ACC112 (cell line): ENCODE results near the gene TIMM13.

Experiments
- H2AFZ ChIP-seq: fragments of 200-600 bp; sonication (generic); one replicate; pipeline ENCODE4 v1.6.0; 2017; ENCODE audit warnings: antibody characterized with exemption, low read length; ENCODE audit not compliant: unreplicated experiment
- H3K27ac ChIP-seq: fragments of 200-600 bp; sonication (generic); 2 replicates; pipeline ENCODE4 v1.5.1; 2014; ENCODE audit warnings: low read depth, mild to moderate bottlenecking, antibody characterized with exemption, low read length, moderate library complexity
- H3K27me3 ChIP-seq: fragments of 200-600 bp; sonication (generic); 2 replicates; pipeline ENCODE4 v1.6.1; 2014; ENCODE audit warnings: mild to moderate bottlenecking, antibody characterized with exemption, low read length, moderate library complexity, mixed read lengths; ENCODE audit not compliant: insufficient read depth
- H3K36me3 ChIP-seq: fragments of 200-600 bp; sonication (generic); 2 replicates; pipeline ENCODE4 v1.6.1; 2016; ENCODE audit warnings: mild to moderate bottlenecking, antibody characterized with exemption, low read length, moderate library complexity, mixed read lengths; ENCODE audit not compliant: insufficient read depth
- H3K4me1 ChIP-seq: fragments of 200-600 bp; sonication (generic); one replicate; pipeline ENCODE4 v1.6.1; 2016; ENCODE audit warnings: low read length, mixed read lengths; ENCODE audit not compliant: insufficient read depth, unreplicated experiment, control insufficient read depth
- H3K4me3 ChIP-seq: fragments of 200-600 bp; sonication (generic); 2 replicates; pipeline ENCODE4 v1.5.1; 2014; ENCODE audit warnings: mild to moderate bottlenecking, low read depth, low read length
- H3K79me2 ChIP-seq: fragments of 200-600 bp; sonication (generic); one replicate; pipeline ENCODE4 v1.6.0; 2016; ENCODE audit warnings: low read length; ENCODE audit not compliant: control insufficient read depth, unreplicated experiment, insufficient read depth

The TIMM13 gene

DNA sequence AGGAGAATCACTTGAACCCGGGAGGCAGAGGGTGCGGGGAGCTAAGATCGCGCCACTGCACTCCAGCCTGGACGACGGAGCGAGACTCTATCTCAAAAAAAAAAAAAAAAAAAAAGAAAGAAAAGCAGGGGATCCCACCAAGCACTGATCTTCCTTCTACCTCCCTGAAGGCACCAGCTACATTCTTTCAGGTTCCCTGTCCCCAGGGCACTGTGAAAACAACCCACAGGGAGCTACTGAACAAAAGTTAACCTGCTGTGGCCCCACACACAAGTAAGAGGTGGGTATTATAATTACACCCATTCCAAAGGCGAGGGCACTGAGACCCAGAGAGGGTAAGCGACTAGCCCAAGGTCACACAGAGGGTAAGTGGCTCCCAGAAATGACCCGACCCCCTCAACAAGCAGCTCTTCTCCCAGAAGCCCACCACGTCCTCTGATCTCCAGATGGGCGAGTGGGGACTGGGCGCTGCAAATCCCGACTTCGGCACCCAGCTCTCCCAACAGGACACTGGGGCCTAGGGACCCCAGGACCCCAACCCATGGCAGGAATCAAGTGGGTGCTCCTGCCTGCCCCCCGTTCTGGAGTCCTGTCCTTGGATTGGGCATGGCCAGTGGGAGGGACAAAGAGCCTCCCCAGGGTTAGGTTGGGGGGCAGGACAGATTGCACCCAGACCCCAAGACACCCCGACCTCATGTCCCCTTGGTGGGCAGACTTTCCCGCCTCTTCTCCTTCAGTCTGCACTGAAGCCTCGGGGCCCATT lies 27.0 kb upstream of the TIMM13 start:
- no peaks in the 10 kb centered on the region for H3K27me3 ChIP-seq
- H3K27ac ChIP-seq: no peak overlapping the region
- no peaks in the 10 kb centered on the region for H3K36me3 ChIP-seq
- H2AFZ ChIP-seq: no peak overlapping the region
- peaks cover 59% of the 10 kb centered on the region for H3K79me2 ChIP-seq
- H3K4me3 ChIP-seq: peak overlapping the region; percentile 95; the same call in 1 of the 2 replicates
- peaks cover 7% of the 10 kb centered on the region for H3K4me1 ChIP-seq

DNA sequence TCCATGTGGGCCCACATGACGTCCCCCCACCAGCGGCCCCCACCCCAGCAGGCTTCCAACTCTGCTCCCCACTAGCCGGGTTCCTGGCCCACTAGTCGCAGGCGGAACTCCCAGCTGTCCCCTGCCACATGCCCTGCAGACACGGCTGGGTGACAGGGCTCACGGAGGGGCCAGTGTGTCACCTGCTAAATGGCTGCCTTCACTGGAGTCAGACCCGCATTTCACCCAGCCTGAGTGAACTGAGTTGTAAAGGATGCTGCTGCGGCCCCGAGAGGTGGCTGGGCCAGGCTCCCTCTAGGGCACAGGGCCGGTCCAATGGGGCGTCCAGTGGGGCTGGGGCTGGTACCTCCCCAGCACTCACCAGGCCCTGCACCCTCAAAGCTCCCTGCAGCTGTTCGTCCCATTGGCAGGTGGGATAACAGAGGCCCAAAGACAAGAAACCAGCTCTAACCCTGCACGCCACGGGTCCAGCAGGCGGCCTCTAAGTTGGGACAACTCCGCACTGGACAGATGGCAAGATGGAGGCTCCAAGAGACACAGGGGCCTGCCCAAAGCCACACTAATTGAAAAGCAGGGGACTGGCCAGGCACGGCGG lies 26.1 kb upstream of the TIMM13 start:
- no peak overlapping the region for H3K4me3 ChIP-seq
- no peak overlapping the region for H2AFZ ChIP-seq
- H3K27me3 ChIP-seq: no peaks in the 10 kb centered on the region
- H3K27ac ChIP-seq: no peak overlapping the region
- H3K4me1 ChIP-seq: peaks cover 7% of the 10 kb centered on the region
- H3K36me3 ChIP-seq: no peaks in the 10 kb centered on the region
- H3K79me2 ChIP-seq: peaks cover 67% of the 10 kb centered on the region

DNA sequence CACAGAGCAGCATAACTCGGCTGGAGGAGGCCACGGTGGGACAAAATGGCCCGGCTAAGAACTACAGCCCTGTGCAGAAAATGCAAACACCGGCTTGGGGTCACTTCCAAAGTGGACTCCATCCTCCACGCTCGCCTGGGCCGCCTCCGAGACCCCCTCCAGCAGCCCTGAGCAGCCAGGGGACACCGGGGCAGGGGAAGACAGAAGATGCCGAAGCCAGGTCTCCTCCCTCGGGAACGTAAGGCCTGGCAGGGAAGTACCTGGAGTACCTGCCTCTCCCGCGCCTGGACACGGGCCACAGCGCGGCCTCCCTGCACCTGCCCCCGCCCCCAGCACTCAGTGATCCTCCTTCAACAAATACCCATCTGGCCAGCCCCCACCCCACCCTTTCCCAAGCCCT lies 24.4 kb upstream of the TIMM13 start:
- Histone ChIP-seq H2AFZ (no peak overlapping the region), H3K27me3 (no peaks in the 10 kb centered on the region), H3K4me1 (peaks cover 7% of the 10 kb centered on the region), H3K4me3 (no peak overlapping the region), H3K36me3 (no peaks in the 10 kb centered on the region), H3K27ac (no peak overlapping the region), H3K79me2 (peaks cover 78% of the 10 kb centered on the region)

DNA sequence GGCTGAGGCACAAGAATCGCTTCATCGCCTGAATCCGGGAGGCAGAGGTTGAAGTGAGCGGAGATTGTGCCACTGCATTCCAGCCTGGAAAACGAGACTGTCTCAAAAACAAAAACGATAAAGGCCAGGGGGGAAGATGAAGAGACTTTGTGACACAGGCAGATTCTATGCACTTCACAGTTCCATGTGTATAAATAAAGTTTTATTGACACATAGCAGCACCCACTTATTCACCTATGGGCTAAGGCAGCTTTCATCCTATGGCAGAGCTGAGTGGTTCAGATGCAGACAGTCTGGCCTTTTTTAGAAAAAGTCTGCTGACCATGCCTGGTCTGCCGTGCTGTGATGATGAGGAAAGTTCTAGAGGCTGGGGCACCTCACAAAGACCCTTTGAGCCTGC lies 23.8 kb upstream of the TIMM13 start:
- Histone ChIP-seq H3K27me3 (no peaks in the 10 kb centered on the region), H3K36me3 (no peaks in the 10 kb centered on the region), H3K4me1 (peaks cover 7% of the 10 kb centered on the region), H3K79me2 (peaks cover 78% of the 10 kb centered on the region), H2AFZ (no peak overlapping the region), H3K4me3 (no peak overlapping the region), H3K27ac (no peak overlapping the region)

DNA sequence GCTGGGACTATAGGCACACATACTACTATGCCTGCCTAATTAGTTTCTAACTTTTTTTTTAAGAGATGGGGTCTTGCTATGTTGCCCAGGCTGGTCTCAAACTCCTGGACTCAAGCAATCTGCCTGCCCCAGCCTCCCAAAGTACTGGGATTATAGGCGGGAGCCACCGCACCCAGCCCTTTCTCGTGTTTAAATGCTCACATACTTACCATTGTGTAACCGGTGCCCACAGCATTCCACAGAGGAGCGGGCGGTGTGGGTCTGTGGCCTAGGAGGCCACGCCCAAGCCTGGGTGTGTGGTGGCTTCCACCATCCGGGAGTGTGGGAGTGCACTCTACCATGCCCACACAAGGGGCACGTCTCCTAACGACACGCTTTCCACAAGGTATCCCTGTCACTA lies 21.6 kb upstream of the TIMM13 start:
- H3K4me1 ChIP-seq: no peaks in the 10 kb centered on the region
- H3K36me3 ChIP-seq: no peaks in the 10 kb centered on the region
- no peak overlapping the region for H3K4me3 ChIP-seq
- H2AFZ ChIP-seq: no peak overlapping the region
- no peaks in the 10 kb centered on the region for H3K27me3 ChIP-seq
- H3K79me2 ChIP-seq: peaks cover 64% of the 10 kb centered on the region
- no peak overlapping the region for H3K27ac ChIP-seq

DNA sequence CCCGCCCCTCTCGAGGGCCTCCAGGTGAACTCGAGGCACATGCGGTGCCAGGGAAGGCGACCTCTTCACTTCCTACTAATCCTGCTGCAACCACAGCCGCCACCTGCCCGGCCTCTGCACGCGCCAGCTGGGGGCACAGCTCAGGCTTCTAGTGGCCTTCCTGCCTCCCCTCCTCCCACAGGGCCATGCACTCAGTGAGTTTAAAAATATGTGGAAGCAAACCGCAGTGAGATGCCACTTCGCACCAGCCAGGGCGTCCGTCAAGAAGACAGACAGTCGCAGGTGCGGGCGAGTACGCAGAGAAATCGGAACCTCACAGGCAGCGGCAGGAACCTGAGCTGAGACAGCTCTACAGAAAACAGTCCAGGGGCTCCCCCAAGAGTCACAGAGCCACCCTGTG lies 19.0 kb upstream of the TIMM13 start:
- Histone ChIP-seq H3K79me2 (peaks cover 61% of the 10 kb centered on the region), H2AFZ (no peak overlapping the region), H3K4me3 (no peak overlapping the region), H3K27me3 (no peaks in the 10 kb centered on the region), H3K36me3 (no peaks in the 10 kb centered on the region), H3K4me1 (no peaks in the 10 kb centered on the region), H3K27ac (no peak overlapping the region)

DNA sequence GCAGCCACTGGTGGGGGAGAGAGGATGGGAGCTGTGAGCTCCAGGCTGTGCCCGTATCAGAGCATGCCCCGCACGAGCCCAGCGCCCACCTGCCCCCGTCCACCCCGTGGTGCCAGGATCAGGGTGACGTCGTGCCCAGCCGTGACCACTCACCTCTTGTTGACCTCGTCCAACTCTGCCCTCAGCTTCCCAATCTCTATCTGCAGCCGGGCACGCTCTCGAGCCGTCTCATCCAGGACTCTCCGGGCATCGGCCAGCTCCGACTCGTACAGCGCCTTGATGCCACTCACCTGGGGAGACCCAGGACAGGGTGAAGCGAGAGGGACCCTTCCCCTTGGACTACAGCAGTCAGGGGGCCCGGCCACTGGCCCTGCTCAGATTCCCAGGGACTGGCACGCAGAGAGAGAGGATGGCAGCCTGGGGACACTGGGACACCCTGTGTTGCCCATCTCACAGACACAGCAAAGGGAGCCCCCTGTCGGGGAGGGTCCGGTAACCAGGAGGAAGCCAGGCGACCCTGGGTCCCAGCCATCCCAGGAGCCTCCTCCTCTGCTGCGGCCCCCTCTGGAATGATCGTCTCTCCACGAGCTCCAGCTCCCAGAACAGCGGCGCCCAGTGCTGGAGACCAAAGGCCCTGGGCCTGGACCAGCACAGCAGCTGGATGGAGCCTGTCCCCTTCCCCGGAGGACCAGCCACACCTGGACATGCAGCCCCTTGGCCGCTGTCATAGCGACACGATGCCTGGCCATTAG lies 17.0 kb upstream of the TIMM13 start:
- Histone ChIP-seq H3K79me2 (peaks cover 48% of the 10 kb centered on the region), H3K4me3 (no peak overlapping the region), H3K27me3 (no peaks in the 10 kb centered on the region), H3K27ac (no peak overlapping the region), H3K36me3 (no peaks in the 10 kb centered on the region), H2AFZ (no peak overlapping the region), H3K4me1 (no peaks in the 10 kb centered on the region)

DNA sequence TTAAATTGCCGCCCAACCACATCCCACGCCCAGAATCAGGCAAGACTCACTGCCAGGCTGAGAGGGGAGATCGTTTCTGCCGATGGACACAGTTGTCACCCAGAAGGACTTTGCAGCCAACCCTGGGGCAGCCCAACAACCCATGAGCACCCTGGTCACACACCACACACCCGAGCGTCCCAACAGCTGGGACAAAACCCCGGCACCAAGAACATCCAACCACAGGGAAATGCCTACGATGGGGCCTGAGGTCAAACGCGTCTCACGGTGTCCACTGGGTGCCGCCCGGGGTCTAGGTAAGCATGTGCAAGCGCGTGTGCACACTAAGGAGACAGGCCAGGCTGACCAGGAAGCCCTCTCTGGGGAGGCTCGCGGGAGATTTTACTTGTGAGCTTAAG lies 16.4 kb upstream of the TIMM13 start:
- Histone ChIP-seq H3K4me3 (no peak overlapping the region), H2AFZ (no peak overlapping the region), H3K79me2 (peaks cover 44% of the 10 kb centered on the region), H3K4me1 (no peaks in the 10 kb centered on the region), H3K27me3 (no peaks in the 10 kb centered on the region), H3K27ac (no peak overlapping the region), H3K36me3 (no peaks in the 10 kb centered on the region)

DNA sequence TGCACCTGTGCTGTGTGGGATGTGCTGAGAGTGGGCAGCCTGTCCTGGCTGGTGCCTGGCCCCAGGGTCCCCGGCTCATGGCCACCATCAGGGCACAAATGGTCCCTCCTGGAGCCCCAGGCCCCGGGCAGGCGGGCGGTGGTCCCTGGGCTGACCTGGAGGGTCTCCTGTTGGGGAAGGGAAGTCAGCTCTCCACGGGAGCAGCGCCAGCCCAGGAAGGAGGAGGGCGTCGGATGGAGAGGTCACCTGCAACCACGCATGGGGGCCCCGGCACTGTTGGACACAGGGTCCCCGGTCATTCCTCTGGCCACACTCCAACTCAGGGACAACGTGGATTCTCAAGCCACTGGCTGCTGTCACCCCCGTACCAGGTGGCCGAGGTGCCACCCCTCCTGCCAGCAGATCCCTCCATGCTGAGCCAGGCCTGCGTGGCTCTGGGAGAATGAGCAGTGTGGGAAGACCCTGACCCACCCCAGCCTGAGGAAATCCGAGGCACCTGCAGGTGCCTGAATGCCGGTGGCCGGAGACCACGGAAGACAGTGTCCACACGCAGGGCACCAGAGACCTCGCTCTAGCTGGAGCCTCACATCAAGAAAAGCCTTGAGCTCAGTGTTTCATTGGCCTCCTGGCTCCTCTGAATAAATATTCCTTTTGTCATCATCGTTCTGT lies 15.9 kb upstream of the TIMM13 start:
- Histone ChIP-seq H3K36me3 (no peaks in the 10 kb centered on the region), H2AFZ (no peak overlapping the region), H3K79me2 (peaks cover 39% of the 10 kb centered on the region), H3K4me1 (no peaks in the 10 kb centered on the region), H3K27ac (no peak overlapping the region), H3K4me3 (no peak overlapping the region), H3K27me3 (no peaks in the 10 kb centered on the region)

DNA sequence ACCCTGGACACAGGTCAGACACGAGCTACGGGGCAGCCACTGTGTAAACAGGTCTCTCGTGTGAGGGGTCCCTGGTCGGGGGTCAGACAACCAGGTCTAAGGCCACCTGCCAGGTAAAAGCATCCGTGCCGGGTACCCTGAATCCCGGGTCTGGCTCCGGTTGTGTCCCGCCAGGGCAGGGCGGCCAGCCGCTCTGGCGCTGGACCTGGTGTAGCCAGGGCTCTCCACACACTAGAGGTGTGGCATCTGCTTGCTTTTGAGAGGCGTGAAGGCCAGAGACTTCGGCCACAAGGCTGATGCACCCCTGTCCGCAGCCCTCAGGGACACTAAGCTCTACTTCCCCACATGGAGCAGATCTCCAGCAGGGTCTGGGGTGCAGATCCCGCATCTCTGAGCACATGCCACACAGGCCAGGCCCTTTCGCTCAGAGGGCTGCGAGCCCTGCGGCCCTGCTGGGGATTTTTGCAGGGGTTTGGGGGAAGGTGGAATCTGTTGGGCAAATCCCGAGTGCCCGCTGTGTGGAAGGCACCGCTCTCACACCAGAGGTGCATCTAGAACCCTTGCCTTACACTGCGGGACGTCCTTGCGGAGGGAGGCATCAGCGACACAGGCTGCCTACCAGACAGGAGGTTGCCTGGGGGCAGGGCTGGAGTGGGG lies 13.8 kb upstream of the TIMM13 start:
- no peak overlapping the region for H3K27ac ChIP-seq
- peaks cover 24% of the 10 kb centered on the region for H3K79me2 ChIP-seq
- no peaks in the 10 kb centered on the region for H3K4me1 ChIP-seq
- no peaks in the 10 kb centered on the region for H3K27me3 ChIP-seq
- H2AFZ ChIP-seq: no peak overlapping the region
- no peak overlapping the region for H3K4me3 ChIP-seq
- H3K36me3 ChIP-seq: no peaks in the 10 kb centered on the region
